Endothelial cell of umbilical vein (primary cell): Measurements from ENCODE around the gene SLC6A6. TPM values are rescaled to one million over a fixed set of nuclear protein-coding genes. Genes with fewer than 3 reads are reported as not detected.

Experiments used
- BruUV-seq: library from RNA; stranded (reverse); fragments of 400-500 nt; replicated peaks from 2 replicates; lab custom pipeline; 2021; lab: Mats Ljungman, UMichigan
- CTCF ChIA-PET: fragments of 300-600, 350-600 bp; sonication (Branson Sonifier 250); formaldehyde crosslinking; loops from one replicate; lab custom pipeline; 2021; ENCODE audit warnings: antibody characterized with exemption, inconsistent platforms; lab: Charles Lee
- POLR2A ChIA-PET: fragments of 300-600, 350-600 bp; sonication (Branson Sonifier 250); formaldehyde crosslinking; loops from one replicate; lab custom pipeline; 2021; ENCODE audit warnings: antibody characterized with exemption, inconsistent platforms; lab: Charles Lee
- DNase-seq: peaks from one replicate; pipeline ENCODE4 v3.0.0-alpha.2; 2011; ENCODE audit warnings: low read depth, low spot score
- FAIRE-seq: peaks from 2 replicates; lab custom pipeline; 2011; peaks lifted over from hg19 to GRCh38; lab: Jason Lieb, UNC
- H2AFZ ChIP-seq: 2 replicates; pipeline ENCODE4 v1.6.0; 2012; ENCODE audit warnings: low read depth, low read length, control low read depth, inconsistent platforms
- H3K27ac ChIP-seq: 2 replicates; pipeline ENCODE4 v1.5.1; 2011; ENCODE audit warnings: low read depth, mild to moderate bottlenecking, control low read depth, low read length, moderate library complexity; ENCODE audit not compliant: insufficient read depth
- H3K27me3 ChIP-seq, 2 experiments: 2 replicates each; pipeline versions ENCODE4 v1.6.0 to v1.6.1; 2011; ENCODE audit warnings: low read length in 2 of 2, mixed read lengths in 1 of 2; ENCODE audit not compliant: control insufficient read depth in 2 of 2, insufficient read depth in 2 of 2
- H3K36me3 ChIP-seq, 2 experiments: 2 replicates in 1 of 2; 3 replicates in 1 of 2; pipeline ENCODE4 v1.5.1; 2011; ENCODE audit warnings: low read length in 2 of 2, mild to moderate bottlenecking in 1 of 2, moderate library complexity in 1 of 2; ENCODE audit not compliant: control insufficient read depth in 2 of 2, insufficient read depth in 2 of 2; ENCODE audit errors: extremely low read depth in 1 of 2
- H3K4me1 ChIP-seq: 3 replicates; pipeline ENCODE4 v1.5.1; 2011; ENCODE audit warnings: mild to moderate bottlenecking, low read length; ENCODE audit not compliant: control insufficient read depth, insufficient read depth; ENCODE audit errors: extremely low read depth
- H3K4me2 ChIP-seq: 2 replicates; pipeline ENCODE4 v1.6.1; 2011; ENCODE audit warnings: low read length, control low read depth, mixed read lengths; ENCODE audit not compliant: insufficient read depth
- H3K4me3 ChIP-seq, 3 experiments: fragments of 200-600 bp in 1 of 3; sonication (generic), shearing (Covaris generic) in 1 of 3; replicated peaks in 1 of 3; 2 replicates each; pipeline ENCODE4 v1.5.1; 2011 to 2016; ENCODE audit warnings: control low read depth in 3 of 3, low read length in 3 of 3, mild to moderate bottlenecking in 2 of 3, inconsistent platforms in 1 of 3, low read depth in 1 of 3, moderate library complexity in 1 of 3; ENCODE audit not compliant: insufficient read depth in 1 of 3
- H3K79me2 ChIP-seq: 2 replicates; pipeline ENCODE4 v1.6.0; 2012; ENCODE audit warnings: low read length, inconsistent platforms; ENCODE audit not compliant: control insufficient read depth, insufficient read depth
- H3K9ac ChIP-seq: replicated peaks from 2 replicates; pipeline ENCODE3; 2011; ENCODE audit warnings: low read length, control low read depth; ENCODE audit not compliant: insufficient read depth; ENCODE audit errors: extremely low read depth
- H3K9me1 ChIP-seq: replicated peaks from 3 replicates; pipeline ENCODE4 v1.6.0; 2011; ENCODE audit warnings: mild to moderate bottlenecking, low read length; ENCODE audit not compliant: control insufficient read depth, insufficient read depth; ENCODE audit errors: extremely low read depth
- H3K9me3 ChIP-seq: replicated peaks from 2 replicates; pipeline ENCODE4 v1.5.1; 2012; ENCODE audit warnings: low read length, inconsistent platforms; ENCODE audit not compliant: control insufficient read depth, insufficient read depth
- H4K20me1 ChIP-seq: replicated peaks from 2 replicates; pipeline ENCODE3; 2011; ENCODE audit warnings: mild to moderate bottlenecking, low read length; ENCODE audit not compliant: control insufficient read depth, insufficient read depth; ENCODE audit errors: extremely low read depth
- CTCF ChIP-seq, 2 donors: IDR thresholded peaks; 1 replicate in 1 of 2; 2 replicates in 1 of 2; pipeline ENCODE4 v1.5.1; 2011; ENCODE audit warnings: low read length in 2 of 2, mild to moderate bottlenecking in 2 of 2, moderate library complexity in 2 of 2, control low read depth in 1 of 2, inconsistent platforms in 1 of 2, low read depth in 1 of 2; ENCODE audit not compliant: insufficient read depth in 1 of 2; ENCODE audit errors: extremely low read depth in 1 of 2
- FOS ChIP-seq: IDR thresholded peaks from 2 replicates; pipeline ENCODE4 v1.6.1; 2011; ENCODE audit warnings: mild to moderate bottlenecking, low read length, moderate library complexity, borderline replicate concordance; ENCODE audit not compliant: insufficient read depth
- GATA2 ChIP-seq: IDR thresholded peaks from 2 replicates; pipeline ENCODE4 v1.7.0; 2011; ENCODE audit warnings: low read depth, mild to moderate bottlenecking, moderate library complexity, mixed read lengths, low read length; ENCODE audit not compliant: insufficient read length, insufficient read depth
- POLR2AphosphoS5 ChIP-seq: IDR thresholded peaks from 2 replicates; pipeline ENCODE4 v1.6.1; 2012; ENCODE audit warnings: low read depth, mild to moderate bottlenecking, control low read depth, low read length, moderate library complexity; ENCODE audit not compliant: insufficient read depth
- dilution Hi-C: fragments of 300-500 bp; cut with MboI; formaldehyde crosslinking; loops from one replicate; pipeline ENCODE4 v1.15.0; 2019; ENCODE audit warnings: low sequenced_read_pairs; ENCODE audit not compliant: extremely low pct_ligation_motif_present
- intact Hi-C: fragments of 100-400 bp; cut with micrococcal nuclease; formaldehyde crosslinking; loops from one replicate; pipeline ENCODE4 v1.10.0; 2022
- polyA plus RNA-seq, 4 experiments: library from polyadenylated mRNA; depleted of rRNA in 3 of 4; stranded (reverse) in 3 of 4; unstranded in 1 of 4; fragments of >200 nt; gene quantifications; 2 replicates each; pipeline versions ENCODE4 v1.2.1 to v1.2.3, GENCODE V29; 2011 to 2012; ENCODE audit warnings: missing spikeins in 1 of 4
- total RNA-seq: library from RNA; stranded (reverse); gene quantifications from 2 replicates; pipeline ENCODE4 v1.2.3, GENCODE V29; 2021

SLC6A6 gene
- total and polyA plus RNA-seq, 2 donors (not counting 3 experiments of a cell fraction or from before 2014, with no cell fraction given) = 25.7 to 38.0 TPM

DNA sequence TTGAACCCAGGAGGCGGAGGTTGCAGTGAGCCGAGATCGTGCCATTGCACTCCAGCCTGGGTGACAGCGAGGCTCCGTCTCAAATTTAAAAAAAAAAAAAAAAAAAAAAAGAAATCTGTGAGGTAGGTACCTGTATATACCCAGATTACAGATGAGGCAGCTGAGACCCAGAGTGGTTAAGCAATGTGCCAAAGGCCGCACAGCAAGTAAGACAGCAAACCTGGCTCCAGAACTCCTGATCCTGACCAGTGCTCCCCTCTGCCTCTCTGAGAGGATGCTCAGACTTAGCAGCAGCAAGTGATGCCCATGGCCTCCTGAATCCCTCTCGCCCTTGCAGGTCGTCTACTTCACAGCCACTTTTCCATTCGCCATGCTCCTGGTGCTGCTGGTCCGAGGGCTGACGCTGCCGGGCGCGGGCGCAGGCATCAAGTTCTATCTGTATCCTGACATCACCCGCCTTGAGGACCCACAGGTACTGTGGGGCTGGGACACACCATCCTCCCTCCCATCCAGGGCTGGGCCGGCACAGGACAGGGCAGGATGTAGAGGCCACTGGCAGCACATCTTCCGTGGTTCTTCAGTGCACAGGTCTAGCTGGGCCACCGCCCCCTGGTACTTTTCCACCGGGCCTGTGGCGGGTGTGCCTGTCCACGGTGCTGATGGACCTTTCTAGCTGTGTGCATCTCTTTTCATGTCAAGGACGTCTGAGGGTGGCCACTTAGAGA is 63.9 kb downstream of the SLC6A6 start:
- peaks cover 4% of the 10 kb centered on the region for H3K4me1 ChIP-seq
- TF ChIP-seq CTCF (IDR thresholded peaks at IDR 0.05; ENCODE audit: extremely low read depth in 1 of 2, insufficient read depth in 1 of 2, low read depth in 1 of 2, low read length in 2 of 2) = no peak
- no peak for TF ChIP-seq POLR2AphosphoS5
- no peak for TF ChIP-seq FOS
- TF ChIP-seq GATA2 = no peak
- FAIRE-seq (no peak), DNase-seq (no peak)
- H3K79me2 ChIP-seq = no peaks in the 10 kb centered on the region
- no peak overlapping the region for H3K27ac ChIP-seq
- peaks cover 0 to 6% of the 10 kb centered on the region in 2 experiments for H3K36me3 ChIP-seq
- no peak overlapping the region for H3K4me3 ChIP-seq
- CTCF ChIA-PET = interaction anchor here (0.7 to 4.5 kb wide), 10 partner anchors 9 to 570 kb away, joined by 3 to 93 read pairs (median 5); partner anchors contain the start of gene SLC6A6
- H3K9me3 ChIP-seq = no peaks in the 10 kb centered on the region
- dilution Hi-C loops (no loop called here), intact Hi-C loops (loop anchor here (10.0 kb wide), 1 partner anchor 812 kb away; no protein-coding TSS in a partner anchor)
- no peak overlapping the region for H3K9ac ChIP-seq
- H3K27me3 ChIP-seq = no peaks in the 10 kb centered on the region
- H3K4me2 ChIP-seq = no peak overlapping the region
- H4K20me1 ChIP-seq = no peaks in the 10 kb centered on the region
- BruUV-seq = no TSS peak
- H3K9me1 ChIP-seq = no peaks in the 10 kb centered on the region
- POLR2A ChIA-PET = interaction anchor here (0.7 kb wide), 1 partner anchor 210 kb away, joined by 17 read pairs; no protein-coding TSS in a partner anchor
- H2AFZ ChIP-seq = no peak overlapping the region
